SK-N-SH (cell line): ENCODE measurements around the gene RARRES1. TPM values are rescaled to one million over a fixed set of nuclear protein-coding genes. Genes with fewer than 3 reads are reported as not detected.

Source experiments
- CTCF ChIA-PET: fragments of 300-600, 350-600 bp; formaldehyde crosslinking; extraction: SDS; loops from one replicate; lab custom pipeline; 2021; lab: Yijun Ruan, JAX
- POLR2A ChIA-PET: fragments of 350-600 bp; sonication (Branson Sonifier 250); formaldehyde crosslinking; extraction: SDS; loops from one replicate; lab custom pipeline; 2020; ENCODE audit warnings: antibody characterized with exemption, inconsistent platforms; lab: Yijun Ruan, JAX
- DNase-seq: peaks from one replicate; pipeline ENCODE4 v3.0.0; 2012
- H2AFZ ChIP-seq: fragments of 200-600 bp; sonication (generic); 2 replicates; pipeline ENCODE4 v1.8.1; 2016; ENCODE audit warnings: antibody characterized with exemption, mild to moderate bottlenecking, low read depth
- H3F3A ChIP-seq: fragments of 200-600 bp; sonication (generic); replicated peaks from 2 replicates; pipeline ENCODE3; 2016; ENCODE audit warnings: antibody characterized with exemption, mild to moderate bottlenecking; ENCODE audit not compliant: insufficient read depth
- H3K27ac ChIP-seq, 2 experiments: fragments of 200-500 bp in 1 of 2; fragments of 200-600 bp in 1 of 2; sonication (Bioruptor generic) in 1 of 2; sonication (generic), shearing (Covaris generic) in 1 of 2; 2 replicates each; pipeline versions ENCODE4 v1.5.1 to v1.6.1; 2014 to 2016; ENCODE audit warnings: low read depth in 2 of 2, inconsistent platforms in 1 of 2, low read length in 1 of 2, mild to moderate bottlenecking in 1 of 2, mixed read lengths in 1 of 2
- H3K27me3 ChIP-seq: fragments of 200-600 bp; sonication (generic), shearing (Covaris generic); 2 replicates; pipeline ENCODE4 v1.6.1; 2016; ENCODE audit warnings: mixed run types; ENCODE audit not compliant: insufficient read depth
- H3K36me3 ChIP-seq, 2 experiments: fragments of 200-500 bp in 1 of 2; fragments of 200-600 bp in 1 of 2; sonication (Bioruptor generic) in 1 of 2; sonication (generic) in 1 of 2; replicated peaks in 1 of 2; 2 replicates each; pipeline versions ENCODE3 to v1.5.1; 2014 to 2016; ENCODE audit warnings: low read length in 1 of 2, mild to moderate bottlenecking in 1 of 2; ENCODE audit not compliant: insufficient read depth in 2 of 2, control insufficient read depth in 1 of 2
- H3K4me1 ChIP-seq, 2 experiments: fragments of 200-500 bp in 1 of 2; fragments of 200-600 bp in 1 of 2; sonication (Bioruptor generic) in 1 of 2; sonication (generic), shearing (Covaris generic) in 1 of 2; 2 replicates each; pipeline versions ENCODE4 v1.5.1 to v1.6.1; 2014 to 2016; ENCODE audit warnings: low read depth in 1 of 2, low read length in 1 of 2, mixed run types in 1 of 2; ENCODE audit not compliant: insufficient read depth in 2 of 2, control insufficient read depth in 1 of 2
- H3K4me2 ChIP-seq: fragments of 200-600 bp; sonication (generic), shearing (Covaris generic); 2 replicates; pipeline ENCODE4 v1.6.1; 2017; ENCODE audit warnings: mixed run types
- H3K4me3 ChIP-seq, 2 experiments: fragments of 200-500 bp in 1 of 2; fragments of 200-600 bp in 1 of 2; sonication (Bioruptor generic) in 1 of 2; sonication (generic), shearing (Covaris generic) in 1 of 2; 2 replicates each; pipeline versions ENCODE4 v1.5.1 to v1.8.1; 2014 to 2016; ENCODE audit warnings: low read depth in 2 of 2, inconsistent platforms in 1 of 2, low read length in 1 of 2, mild to moderate bottlenecking in 1 of 2, mixed read lengths in 1 of 2, moderate library complexity in 1 of 2
- H3K79me2 ChIP-seq: fragments of 200-600 bp; sonication (generic); 2 replicates; pipeline ENCODE4 v1.8.1; 2017; ENCODE audit warnings: mild to moderate bottlenecking; ENCODE audit not compliant: insufficient read depth
- H3K9ac ChIP-seq: fragments of 200-600 bp; sonication (generic); 2 replicates; pipeline ENCODE4 v1.6.1; 2017; ENCODE audit warnings: mixed run types
- H3K9me2 ChIP-seq: fragments of 200-600 bp; sonication (generic); 2 replicates; pipeline ENCODE4 v1.6.1; 2017; ENCODE audit warnings: mixed run types
- H3K9me3 ChIP-seq: fragments of 200-600 bp; sonication (generic); 2 replicates; pipeline ENCODE4 v1.6.1; 2017; ENCODE audit warnings: mixed run types, mild to moderate bottlenecking, moderate library complexity
- H4K20me1 ChIP-seq: fragments of 200-600 bp; sonication (generic); 2 replicates; pipeline ENCODE4 v1.6.1; 2017; ENCODE audit warnings: mild to moderate bottlenecking, mixed run types; ENCODE audit not compliant: insufficient read depth
- EZH2phosphoT487 ChIP-seq: fragments of 200-600 bp; sonication (generic); IDR thresholded peaks from 2 replicates; pipeline ENCODE4 v1.6.1; 2017; ENCODE audit warnings: low read depth, mixed run types, mild to moderate bottlenecking, antibody characterized with exemption, moderate library complexity, borderline replicate concordance
- FOXJ3 ChIP-seq: sonication (generic); formaldehyde crosslinking; IDR thresholded peaks from 2 replicates; pipeline ENCODE4 v1.5.1; 2020; ENCODE audit warnings: mild to moderate bottlenecking, missing genetic modification reagents
- FOXM1 ChIP-seq: IDR thresholded peaks from 2 replicates; pipeline ENCODE4 v1.4.0; 2012; ENCODE audit warnings: low read depth, mild to moderate bottlenecking
- GABPA ChIP-seq: IDR thresholded peaks from 2 replicates; pipeline ENCODE4 v1.4.0; 2012; ENCODE audit warnings: low read depth, mild to moderate bottlenecking
- MXI1 ChIP-seq: IDR thresholded peaks from 2 replicates; pipeline ENCODE4 v1.6.1; 2012; ENCODE audit warnings: mild to moderate bottlenecking, low read depth, low read length, improper control_type of control experiment
- NRF1 ChIP-seq: IDR thresholded peaks from 2 replicates; pipeline ENCODE4 v1.6.1; 2012; ENCODE audit warnings: low read depth, mild to moderate bottlenecking, low read length
- POLR2AphosphoS5 ChIP-seq: IDR thresholded peaks from 2 replicates; pipeline ENCODE4 v1.6.1; 2012; ENCODE audit warnings: low read depth, low read length
- RAD21 ChIP-seq: IDR thresholded peaks from 2 replicates; pipeline ENCODE4 v1.6.1; 2012; ENCODE audit warnings: mild to moderate bottlenecking, low read length
- USF1 ChIP-seq: IDR thresholded peaks from 2 replicates; pipeline ENCODE4 v1.4.0; 2012; ENCODE audit warnings: low read depth, borderline replicate concordance
- WGBS: methylation state at CpG from one replicate; pipeline ENCODE4 v1.1.6; 2017; ENCODE audit warnings: low lambda C conversion rate; 5-methylcytosine and 5-hydroxymethylcytosine counted together
- polyA plus RNA-seq, 3 experiments: library from polyadenylated mRNA; depleted of rRNA; stranded (reverse); fragments of >200 nt; gene quantifications; 2 replicates each; pipeline ENCODE4 v1.2.3, GENCODE V29; 2012
- TF ChIP-seq, protein P1 (sequence below): IDR thresholded peaks from 2 replicates; pipeline ENCODE4; 2012
- TF ChIP-seq, protein P2 (sequence below): IDR thresholded peaks from 2 replicates; pipeline ENCODE4 v1.4.0; 2012; ENCODE audit warnings: low read depth, borderline replicate concordance

Gene RARRES1
- polyA plus RNA-seq, 1 of the 3 experiments (the other 2 are of a cell fraction), result 0.15 TPM

DNA sequence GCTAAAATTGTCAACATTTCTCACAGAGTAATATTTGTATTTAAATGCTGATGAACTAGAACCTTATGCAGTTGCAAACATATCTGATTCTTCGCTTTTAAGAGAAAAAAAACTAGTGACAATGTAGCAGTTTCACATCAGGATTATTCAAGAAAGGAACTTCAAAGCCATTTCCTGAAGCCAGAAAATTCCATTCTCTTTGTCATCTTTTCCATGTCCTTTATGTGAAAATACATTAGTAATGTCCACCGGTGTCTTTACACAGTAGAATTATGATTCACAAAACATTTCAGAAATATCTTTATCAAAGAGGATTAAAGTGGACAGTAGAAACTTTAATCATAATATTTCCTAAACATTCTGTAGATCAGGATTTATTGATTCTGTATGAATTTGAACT is 47.1 kb downstream of the RARRES1 start:
- POLR2A ChIA-PET, result no interaction called here
- DNase-seq, result no peak

GRCh38 chr3:158683230-158683962 is 48.9 kb downstream of the RARRES1 start:
- H3K9ac ChIP-seq, result no peak overlapping the region
- H3K79me2 ChIP-seq, result peaks cover 10% of the 10 kb centered on the region; the same call in 1 of the 2 replicates
- TF ChIP-seq, protein P1, sequence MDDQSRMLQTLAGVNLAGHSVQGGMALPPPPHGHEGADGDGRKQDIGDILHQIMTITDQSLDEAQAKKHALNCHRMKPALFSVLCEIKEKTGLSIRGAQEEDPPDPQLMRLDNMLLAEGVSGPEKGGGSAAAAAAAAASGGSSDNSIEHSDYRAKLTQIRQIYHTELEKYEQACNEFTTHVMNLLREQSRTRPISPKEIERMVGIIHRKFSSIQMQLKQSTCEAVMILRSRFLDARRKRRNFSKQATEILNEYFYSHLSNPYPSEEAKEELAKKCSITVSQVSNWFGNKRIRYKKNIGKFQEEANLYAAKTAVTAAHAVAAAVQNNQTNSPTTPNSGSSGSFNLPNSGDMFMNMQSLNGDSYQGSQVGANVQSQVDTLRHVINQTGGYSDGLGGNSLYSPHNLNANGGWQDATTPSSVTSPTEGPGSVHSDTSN, result peak; percentile 6; the same call in 1 of the 2 replicates
- TF ChIP-seq MXI1 (no peak), GABPA (no peak)
- no peaks in the 10 kb centered on the region for H3K9me2 ChIP-seq
- peak overlapping the region in 1 of 2 experiments; percentile 45; a peak in 2 of 4 replicates for H3K27ac ChIP-seq
- ChIA-PET POLR2A (no interaction called here), CTCF (interaction anchor here (1.4 to 1.7 kb wide), 2 partner anchors 12 to 39 kb away, joined by 5 read pairs; partner anchors contain the start of gene GFM1)
- H3F3A ChIP-seq, result peaks cover 14% of the 10 kb centered on the region
- no peak overlapping the region for H3K4me3 ChIP-seq
- 91% methylated on average over 5 of the region's 5 CpGs for WGBS
- H3K36me3 ChIP-seq, result peaks cover 30 to 42% of the 10 kb centered on the region in 2 experiments
- H3K9me3 ChIP-seq, result no peaks in the 10 kb centered on the region
- H3K4me1 ChIP-seq, result peaks cover 0 to 23% of the 10 kb centered on the region in 2 experiments; a peak in 2 of 4 replicates
- H4K20me1 ChIP-seq, result no peaks in the 10 kb centered on the region
- no peaks in the 10 kb centered on the region for H3K27me3 ChIP-seq
- no peak for DNase-seq
- H3K4me2 ChIP-seq, result no peak overlapping the region
- H2AFZ ChIP-seq, result no peak overlapping the region

More for the DNA sequence above, 47.1 kb downstream of the RARRES1 start:
- no peaks in the 10 kb centered on the region for H3K9me2 ChIP-seq
- peaks cover 4% of the 10 kb centered on the region for H3F3A ChIP-seq
- no peaks in the 10 kb centered on the region for H3K9me3 ChIP-seq
- H3K27me3 ChIP-seq, result no peaks in the 10 kb centered on the region
- peaks cover 8% of the 10 kb centered on the region; the same call in 1 of the 2 replicates for H3K79me2 ChIP-seq
- peaks cover 42 to 50% of the 10 kb centered on the region in 2 experiments for H3K36me3 ChIP-seq
- WGBS, result 50% methylated on average over 2 of the region's 2 CpGs
- peak overlapping the region in 1 of 2 experiments; percentile 45; a peak in 2 of 4 replicates for H3K27ac ChIP-seq
- peaks cover 0 to 17% of the 10 kb centered on the region in 2 experiments; a peak in 2 of 4 replicates for H3K4me1 ChIP-seq
- no peak overlapping the region; the same call in 1 of the 2 replicates for H3K4me2 ChIP-seq
- TF ChIP-seq NRF1 (no peak), FOXM1 (no peak), POLR2AphosphoS5 (no peak)
- H3K9ac ChIP-seq, result peak overlapping the region; percentile 30; the same call in 1 of the 2 replicates
- H2AFZ ChIP-seq, result no peak overlapping the region
- CTCF ChIA-PET, result interaction anchor here (1.0 to 2.1 kb wide), 4 partner anchors 26 to 154 kb away, joined by 3 to 4 read pairs (median 4); partner anchors contain the start of gene GFM1
- H3K4me3 ChIP-seq, result no peak overlapping the region
- no peaks in the 10 kb centered on the region for H4K20me1 ChIP-seq

DNA sequence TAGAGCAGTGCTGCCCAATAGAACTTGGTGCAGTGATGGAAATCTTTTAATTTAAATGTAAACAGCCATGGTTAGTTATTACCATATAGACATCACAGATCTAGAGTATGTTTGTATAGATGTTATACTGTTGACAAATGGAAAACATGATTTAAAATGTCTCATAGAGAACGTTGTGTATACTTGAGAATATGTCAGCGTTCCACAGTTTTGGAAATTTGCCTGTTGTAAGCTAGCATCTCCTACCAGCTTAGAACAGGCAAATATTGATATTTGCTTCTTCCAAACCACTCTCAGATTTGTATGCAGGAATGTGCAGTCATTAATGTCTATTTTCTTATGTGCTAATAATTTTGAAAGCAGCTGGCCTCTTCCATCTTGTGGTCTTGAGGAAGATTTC is 51.4 kb downstream of the RARRES1 start:
- ChIA-PET POLR2A (no interaction called here), CTCF (no interaction called here)
- Histone ChIP-seq H2AFZ (no peak overlapping the region), H3F3A (peaks cover 18% of the 10 kb centered on the region), H3K79me2 (peaks cover 10% of the 10 kb centered on the region; the same call in 1 of the 2 replicates), H3K9me2 (no peaks in the 10 kb centered on the region), H3K36me3 (peaks cover 29 to 43% of the 10 kb centered on the region in 2 experiments), H3K4me3 (no peak overlapping the region), H4K20me1 (no peaks in the 10 kb centered on the region), H3K9ac (no peak overlapping the region), H3K27me3 (no peaks in the 10 kb centered on the region), H3K4me2 (no peak overlapping the region), H3K4me1 (peaks cover 0 to 23% of the 10 kb centered on the region in 2 experiments; a peak in 2 of 4 replicates), H3K27ac (no peak overlapping the region), H3K9me3 (no peaks in the 10 kb centered on the region)
- WGBS, result 85% methylated on average over 2 of the region's 2 CpGs
- no peak for DNase-seq
- TF ChIP-seq USF1 (no peak), EZH2phosphoT487 (no peak), RAD21 (no peak), FOXJ3 (no peak), POLR2AphosphoS5 (no peak)
- TF ChIP-seq, protein P1, result no peak
- TF ChIP-seq, protein P2, sequence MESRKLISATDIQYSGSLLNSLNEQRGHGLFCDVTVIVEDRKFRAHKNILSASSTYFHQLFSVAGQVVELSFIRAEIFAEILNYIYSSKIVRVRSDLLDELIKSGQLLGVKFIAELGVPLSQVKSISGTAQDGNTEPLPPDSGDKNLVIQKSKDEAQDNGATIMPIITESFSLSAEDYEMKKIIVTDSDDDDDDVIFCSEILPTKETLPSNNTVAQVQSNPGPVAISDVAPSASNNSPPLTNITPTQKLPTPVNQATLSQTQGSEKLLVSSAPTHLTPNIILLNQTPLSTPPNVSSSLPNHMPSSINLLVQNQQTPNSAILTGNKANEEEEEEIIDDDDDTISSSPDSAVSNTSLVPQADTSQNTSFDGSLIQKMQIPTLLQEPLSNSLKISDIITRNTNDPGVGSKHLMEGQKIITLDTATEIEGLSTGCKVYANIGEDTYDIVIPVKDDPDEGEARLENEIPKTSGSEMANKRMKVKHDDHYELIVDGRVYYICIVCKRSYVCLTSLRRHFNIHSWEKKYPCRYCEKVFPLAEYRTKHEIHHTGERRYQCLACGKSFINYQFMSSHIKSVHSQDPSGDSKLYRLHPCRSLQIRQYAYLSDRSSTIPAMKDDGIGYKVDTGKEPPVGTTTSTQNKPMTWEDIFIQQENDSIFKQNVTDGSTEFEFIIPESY, result no peak
